Middle frontal gyrus (tissue), 1 donor: ENCODE results near the gene HS6ST1.

ENCODE experiments used
- DNase-seq: peaks from one replicate; pipeline ENCODE4 v3.0.0-alpha.2; 2015; ENCODE audit warnings: low spot score; ENCODE audit errors: extremely low spot score

Gene HS6ST1

GRCh38 chr2:128348701-128349100 is 30.0 kb upstream of the HS6ST1 start:
- DNase-seq, result no peak

GRCh38 chr2:128347701-128348539 is 29.3 kb upstream of the HS6ST1 start:
- peak; percentile 42 for DNase-seq

- DNase-seq, result no peak
Observed at GRCh38 chr2:128347171-128347558, 28.5 kb upstream of the HS6ST1 start.

- DNase-seq, result no peak
Observed at GRCh38 chr2:128346291-128347170, 27.9 kb upstream of the HS6ST1 start.

GRCh38 chr2:128345436-128346165 is 26.9 kb upstream of the HS6ST1 start:
- DNase-seq, result no peak

- DNase-seq, result no peak
Observed at GRCh38 chr2:128344101-128344500, 25.4 kb upstream of the HS6ST1 start.

- no peak for DNase-seq
Observed at GRCh38 chr2:128343459-128343858, 24.8 kb upstream of the HS6ST1 start.

GRCh38 chr2:128342550-128342949 is 23.9 kb upstream of the HS6ST1 start:
- DNase-seq, result no peak

- no peak for DNase-seq
Observed at GRCh38 chr2:128341621-128342020, 23.0 kb upstream of the HS6ST1 start.

GRCh38 chr2:128332091-128332634 is 13.5 kb upstream of the HS6ST1 start:
- no peak for DNase-seq

GRCh38 chr2:128330583-128330982 is 11.9 kb upstream of the HS6ST1 start:
- DNase-seq, result no peak

- DNase-seq, result no peak
Observed at GRCh38 chr2:128329607-128330006, 10.9 kb upstream of the HS6ST1 start.

GRCh38 chr2:128327180-128327964 is 8.7 kb upstream of the HS6ST1 start:
- DNase-seq, result no peak

- no peak for DNase-seq
Observed at GRCh38 chr2:128326346-128326745, 7.7 kb upstream of the HS6ST1 start.

GRCh38 chr2:128325611-128326181 is 7.0 kb upstream of the HS6ST1 start:
- DNase-seq, result no peak

GRCh38 chr2:128324897-128325410 is 6.3 kb upstream of the HS6ST1 start:
- DNase-seq, result no peak

- no peak for DNase-seq
Observed at GRCh38 chr2:128324008-128324896, 5.6 kb upstream of the HS6ST1 start.

GRCh38 chr2:128323555-128323931 is 4.9 kb upstream of the HS6ST1 start:
- DNase-seq, result no peak
